ENCODE measurements around the gene PREPL. TPM values are rescaled to one million over a fixed set of nuclear protein-coding genes. Genes with fewer than 3 reads are reported as not detected.

PREPL gene
- polyA plus RNA-seq, 1 donor from 2014 or later = 13.1 TPM

GRCh38 chr2:44362207-44363015 lies 1.1 kb upstream of the PREPL start:
- no peaks in the 10 kb centered on the region for H3K9me3 Mint-ChIP-seq
- peaks cover 17 to 33% (median 17%) of the 10 kb centered on the region in 3 donors for H3K4me1 Mint-ChIP-seq
- H3K27me3 Mint-ChIP-seq = no peaks in the 10 kb centered on the region
- peaks cover 2% of the 10 kb centered on the region for H3K36me3 Mint-ChIP-seq
- peak overlapping the region; percentile 92 to 100 (median 98) for H3K4me3 Mint-ChIP-seq
- H3K27ac Mint-ChIP-seq = peak overlapping the region; percentile 99 to 100 (median 100)

GRCh38 chr2:44360749-44361329 lies 455 bp downstream of the PREPL start:
- Mint-ChIP-seq H3K36me3 (peaks cover 3% of the 10 kb centered on the region), H3K4me1 (peaks cover 17 to 33% (median 18%) of the 10 kb centered on the region in 3 donors), H3K9me3 (no peaks in the 10 kb centered on the region), H3K27ac (peak overlapping the region; percentile 99 to 100 (median 100)), H3K4me3 (peak overlapping the region; percentile 92 to 100 (median 98)), H3K27me3 (no peaks in the 10 kb centered on the region)

- Mint-ChIP-seq H3K36me3 (peaks cover 7% of the 10 kb centered on the region), H3K4me3 (peak overlapping the region in 1 of 4 donors; percentile 30), H3K27ac (peak overlapping the region in 1 of 3 donors; percentile 41), H3K27me3 (no peaks in the 10 kb centered on the region), H3K4me1 (peaks cover 11 to 32% (median 17%) of the 10 kb centered on the region in 3 donors), H3K9me3 (no peaks in the 10 kb centered on the region)
Measured at GRCh38 chr2:44358503-44358902, 2.8 kb downstream of the PREPL start.

- Mint-ChIP-seq H3K27me3 (no peaks in the 10 kb centered on the region), H3K4me3 (no peak overlapping the region), H3K9me3 (no peaks in the 10 kb centered on the region), H3K27ac (no peak overlapping the region), H3K36me3 (peaks cover 7% of the 10 kb centered on the region), H3K4me1 (peaks cover 11 to 22% (median 12%) of the 10 kb centered on the region in 3 donors)
Measured at GRCh38 chr2:44354761-44355160, 6.5 kb downstream of the PREPL start.

- Mint-ChIP-seq H3K9me3 (no peaks in the 10 kb centered on the region), H3K36me3 (peaks cover 7% of the 10 kb centered on the region), H3K4me3 (no peak overlapping the region), H3K27ac (no peak overlapping the region), H3K27me3 (no peaks in the 10 kb centered on the region), H3K4me1 (peaks cover 4 to 11% (median 8%) of the 10 kb centered on the region in 3 donors)
Measured at GRCh38 chr2:44352510-44352909, 8.8 kb downstream of the PREPL start.

- peaks cover 4 to 11% (median 8%) of the 10 kb centered on the region in 3 donors for H3K4me1 Mint-ChIP-seq
- H3K9me3 Mint-ChIP-seq = no peaks in the 10 kb centered on the region
- H3K36me3 Mint-ChIP-seq = peaks cover 7% of the 10 kb centered on the region
- no peak overlapping the region for H3K27ac Mint-ChIP-seq
- H3K27me3 Mint-ChIP-seq = no peaks in the 10 kb centered on the region
- peak overlapping the region in 1 of 4 donors; percentile 49 for H3K4me3 Mint-ChIP-seq
Measured at GRCh38 chr2:44351676-44352075, 9.6 kb downstream of the PREPL start.

- H3K36me3 Mint-ChIP-seq = peaks cover 6% of the 10 kb centered on the region
- H3K4me3 Mint-ChIP-seq = no peak overlapping the region
- H3K4me1 Mint-ChIP-seq = peaks cover 4 to 11% (median 8%) of the 10 kb centered on the region in 3 donors
- H3K27me3 Mint-ChIP-seq = no peaks in the 10 kb centered on the region
- H3K9me3 Mint-ChIP-seq = no peaks in the 10 kb centered on the region
- H3K27ac Mint-ChIP-seq = no peak overlapping the region
Measured at GRCh38 chr2:44351088-44351487, 10.2 kb downstream of the PREPL start.

- no peak overlapping the region for H3K4me3 Mint-ChIP-seq
- H3K9me3 Mint-ChIP-seq = no peaks in the 10 kb centered on the region
- no peak overlapping the region for H3K27ac Mint-ChIP-seq
- H3K27me3 Mint-ChIP-seq = no peaks in the 10 kb centered on the region
- H3K4me1 Mint-ChIP-seq = peaks cover 0 to 9% (median 8%) of the 10 kb centered on the region in 3 donors
- peaks cover 1% of the 10 kb centered on the region for H3K36me3 Mint-ChIP-seq
Measured at GRCh38 chr2:44349506-44349905, 11.8 kb downstream of the PREPL start.

GRCh38 chr2:44348400-44348799 lies 12.9 kb downstream of the PREPL start:
- peaks cover 3% of the 10 kb centered on the region for H3K36me3 Mint-ChIP-seq
- H3K27ac Mint-ChIP-seq = no peak overlapping the region
- peaks cover 0 to 7% (median 6%) of the 10 kb centered on the region in 3 donors for H3K4me1 Mint-ChIP-seq
- H3K27me3 Mint-ChIP-seq = no peaks in the 10 kb centered on the region
- no peaks in the 10 kb centered on the region for H3K9me3 Mint-ChIP-seq
- H3K4me3 Mint-ChIP-seq = no peak overlapping the region

GRCh38 chr2:44347526-44347925 lies 13.8 kb downstream of the PREPL start:
- Mint-ChIP-seq H3K27me3 (no peaks in the 10 kb centered on the region), H3K4me1 (peaks cover 0 to 7% (median 7%) of the 10 kb centered on the region in 3 donors), H3K27ac (no peak overlapping the region), H3K9me3 (no peaks in the 10 kb centered on the region), H3K4me3 (no peak overlapping the region), H3K36me3 (peaks cover 3% of the 10 kb centered on the region)

GRCh38 chr2:44342854-44343253 lies 18.4 kb downstream of the PREPL start:
- Mint-ChIP-seq H3K4me3 (no peak overlapping the region), H3K27me3 (no peaks in the 10 kb centered on the region), H3K27ac (no peak overlapping the region), H3K36me3 (peaks cover 15% of the 10 kb centered on the region), H3K9me3 (no peaks in the 10 kb centered on the region), H3K4me1 (peaks cover 0 to 2% (median 0%) of the 10 kb centered on the region in 3 donors)

- no peak overlapping the region for H3K4me3 Mint-ChIP-seq
- H3K27me3 Mint-ChIP-seq = no peaks in the 10 kb centered on the region
- H3K9me3 Mint-ChIP-seq = peaks cover 0 to 3% (median 0%) of the 10 kb centered on the region in 3 donors
- no peaks in the 10 kb centered on the region for H3K4me1 Mint-ChIP-seq
- peaks cover 36% of the 10 kb centered on the region for H3K36me3 Mint-ChIP-seq
- H3K27ac Mint-ChIP-seq = no peak overlapping the region
Measured at GRCh38 chr2:44335806-44336538, 25.3 kb downstream of the PREPL start.

- Mint-ChIP-seq H3K27ac (no peak overlapping the region), H3K9me3 (peaks cover 0 to 3% (median 0%) of the 10 kb centered on the region in 3 donors), H3K4me1 (no peaks in the 10 kb centered on the region), H3K27me3 (no peaks in the 10 kb centered on the region), H3K4me3 (no peak overlapping the region), H3K36me3 (peaks cover 32% of the 10 kb centered on the region)
Measured at GRCh38 chr2:44333994-44334393, 27.3 kb downstream of the PREPL start.

GRCh38 chr2:44330801-44331200 lies 30.5 kb downstream of the PREPL start:
- Mint-ChIP-seq H3K27ac (peak overlapping the region in 1 of 3 donors; percentile 6), H3K4me1 (no peaks in the 10 kb centered on the region), H3K9me3 (no peaks in the 10 kb centered on the region), H3K27me3 (no peaks in the 10 kb centered on the region), H3K4me3 (no peak overlapping the region), H3K36me3 (peaks cover 13% of the 10 kb centered on the region)

GRCh38 chr2:44329343-44329742 lies 32.0 kb downstream of the PREPL start:
- H3K27me3 Mint-ChIP-seq = no peaks in the 10 kb centered on the region
- H3K4me1 Mint-ChIP-seq = no peaks in the 10 kb centered on the region
- no peaks in the 10 kb centered on the region for H3K9me3 Mint-ChIP-seq
- no peak overlapping the region for H3K27ac Mint-ChIP-seq
- H3K36me3 Mint-ChIP-seq = peaks cover 13% of the 10 kb centered on the region
- H3K4me3 Mint-ChIP-seq = no peak overlapping the region
